ENCODE data around the gene CD6. TPM values are rescaled to one million over a fixed set of nuclear protein-coding genes. Genes with fewer than 3 reads are reported as not detected.

CD6 gene
- total and polyA plus RNA-seq, 2 donors (not counting 3 experiments of a cell fraction or from before 2014, with no cell fraction given), result not detected

DNA sequence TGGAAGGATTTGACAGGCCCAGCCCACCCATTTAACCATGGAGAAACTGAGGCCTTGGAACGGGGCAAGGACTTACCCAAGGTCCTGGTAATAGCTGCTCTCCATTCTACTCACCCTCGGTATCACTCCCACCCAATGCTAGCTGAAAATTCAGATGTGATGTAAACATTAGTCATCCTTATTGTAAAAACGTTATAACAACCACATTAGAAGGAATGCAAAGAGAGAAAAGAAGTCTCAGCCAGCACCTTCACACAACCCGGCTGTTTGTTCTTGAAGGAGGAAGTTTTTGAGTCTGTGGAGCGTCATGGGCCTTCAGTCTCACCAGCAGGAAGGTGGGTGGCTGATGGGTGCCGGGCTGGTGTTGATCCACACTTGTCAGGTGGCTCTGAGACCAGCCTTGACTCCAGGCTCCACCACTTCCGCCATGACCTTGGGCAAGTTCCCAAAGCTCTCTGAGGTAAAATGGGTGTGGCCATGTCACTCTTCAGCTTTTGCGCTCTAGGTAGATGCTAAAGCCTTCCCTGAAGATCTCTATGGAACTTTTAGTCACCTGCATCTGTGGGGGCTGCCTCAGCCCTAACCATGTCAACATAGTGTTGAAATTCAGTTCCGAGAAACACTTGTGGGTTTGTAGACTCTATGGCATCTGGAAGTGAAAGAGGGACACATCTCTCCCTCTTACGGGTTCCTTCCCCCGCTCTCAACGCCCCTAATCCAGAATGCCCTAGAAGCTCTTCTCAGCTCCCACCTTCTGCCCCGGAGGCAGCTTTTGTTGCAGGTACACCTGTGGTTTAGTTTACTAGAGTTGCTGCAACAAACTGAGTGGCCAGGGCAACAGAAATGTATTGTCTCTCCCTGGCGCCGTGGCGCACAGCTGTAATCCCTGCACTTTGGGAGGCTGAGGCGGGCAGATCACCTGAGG is 14.8 kb downstream of the CD6 start:
- Histone ChIP-seq H3K4me1 (ENCODE audit: control insufficient read depth, extremely low read depth, insufficient read depth, low read length) (no peaks in the 10 kb centered on the region), H3K27ac (ENCODE audit: insufficient read depth, low read depth, low read length) (no peak overlapping the region), H3K9me1 (replicated peaks; ENCODE audit: control insufficient read depth, extremely low read depth, insufficient read depth, low read length) (no peaks in the 10 kb centered on the region), H3K79me2 (ENCODE audit: control insufficient read depth, insufficient read depth, low read length) (no peaks in the 10 kb centered on the region), H3K9me3 (replicated peaks; ENCODE audit: control insufficient read depth, insufficient read depth, low read length) (no peaks in the 10 kb centered on the region), H2AFZ (ENCODE audit: low read depth, low read length) (no peak overlapping the region), H3K4me3 (replicated peaks in 1 of 3; ENCODE audit: insufficient read depth in 1 of 3, low read depth in 1 of 3, low read length in 3 of 3) (no peak overlapping the region), H3K9ac (replicated peaks; ENCODE audit: extremely low read depth, insufficient read depth, low read length) (no peak overlapping the region), H3K4me2 (ENCODE audit: insufficient read depth, low read length) (no peak overlapping the region), H4K20me1 (replicated peaks; ENCODE audit: control insufficient read depth, extremely low read depth, insufficient read depth, low read length) (no peaks in the 10 kb centered on the region), H3K27me3 (ENCODE audit: control insufficient read depth in 2 of 2, insufficient read depth in 2 of 2, low read length in 2 of 2) (peaks cover 4 to 14% of the 10 kb centered on the region in 2 experiments), H3K36me3 (ENCODE audit: control insufficient read depth in 2 of 2, extremely low read depth in 1 of 2, insufficient read depth in 2 of 2, low read length in 2 of 2) (no peaks in the 10 kb centered on the region)
- no TSS peak for BruUV-seq (replicated peaks)
- ChIA-PET CTCF (no interaction called here), POLR2A (no interaction called here)
- intact Hi-C loops (cut with micrococcal nuclease) (no loop called here), dilution Hi-C loops (cut with MboI; ENCODE audit: extremely low pct_ligation_motif_present, low sequenced_read_pairs) (no loop called here)
- no peak for DNase-seq (ENCODE audit: low read depth, low spot score)
- FAIRE-seq, result no peak
- TF ChIP-seq, protein P1, sequence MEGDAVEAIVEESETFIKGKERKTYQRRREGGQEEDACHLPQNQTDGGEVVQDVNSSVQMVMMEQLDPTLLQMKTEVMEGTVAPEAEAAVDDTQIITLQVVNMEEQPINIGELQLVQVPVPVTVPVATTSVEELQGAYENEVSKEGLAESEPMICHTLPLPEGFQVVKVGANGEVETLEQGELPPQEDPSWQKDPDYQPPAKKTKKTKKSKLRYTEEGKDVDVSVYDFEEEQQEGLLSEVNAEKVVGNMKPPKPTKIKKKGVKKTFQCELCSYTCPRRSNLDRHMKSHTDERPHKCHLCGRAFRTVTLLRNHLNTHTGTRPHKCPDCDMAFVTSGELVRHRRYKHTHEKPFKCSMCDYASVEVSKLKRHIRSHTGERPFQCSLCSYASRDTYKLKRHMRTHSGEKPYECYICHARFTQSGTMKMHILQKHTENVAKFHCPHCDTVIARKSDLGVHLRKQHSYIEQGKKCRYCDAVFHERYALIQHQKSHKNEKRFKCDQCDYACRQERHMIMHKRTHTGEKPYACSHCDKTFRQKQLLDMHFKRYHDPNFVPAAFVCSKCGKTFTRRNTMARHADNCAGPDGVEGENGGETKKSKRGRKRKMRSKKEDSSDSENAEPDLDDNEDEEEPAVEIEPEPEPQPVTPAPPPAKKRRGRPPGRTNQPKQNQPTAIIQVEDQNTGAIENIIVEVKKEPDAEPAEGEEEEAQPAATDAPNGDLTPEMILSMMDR (IDR thresholded peaks at IDR 0.05; ENCODE audit: extremely low read depth in 1 of 2, insufficient read depth in 1 of 2, low read depth in 1 of 2, low read length in 2 of 2), result no peak
- no peak for TF ChIP-seq POLR2AphosphoS5 (IDR thresholded peaks at IDR 0.05; ENCODE audit: insufficient read depth, low read depth, low read length)
- TF ChIP-seq FOS (IDR thresholded peaks at IDR 0.05; ENCODE audit: borderline replicate concordance, insufficient read depth, low read length), result no peak
- TF ChIP-seq, protein P2, sequence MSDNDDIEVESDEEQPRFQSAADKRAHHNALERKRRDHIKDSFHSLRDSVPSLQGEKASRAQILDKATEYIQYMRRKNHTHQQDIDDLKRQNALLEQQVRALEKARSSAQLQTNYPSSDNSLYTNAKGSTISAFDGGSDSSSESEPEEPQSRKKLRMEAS (IDR thresholded peaks at IDR 0.05; ENCODE audit: insufficient read depth, insufficient read length), result no peak
- TF ChIP-seq POLR2A (IDR thresholded peaks at IDR 0.05; ENCODE audit: low read depth, low read length), result no peak
- TF ChIP-seq JUN (IDR thresholded peaks at IDR 0.05; ENCODE audit: borderline replicate concordance, insufficient read depth, insufficient read length, low read depth), result no peak
- no peak for TF ChIP-seq GATA2 (IDR thresholded peaks at IDR 0.05; ENCODE audit: insufficient read depth, insufficient read length, low read depth, low read length)
- TF ChIP-seq MYC (IDR thresholded peaks at IDR 0.05; ENCODE audit: low read depth, low read length), result no peak
- no peak for TF ChIP-seq EZH2 (IDR thresholded peaks at IDR 0.05; ENCODE audit: borderline replicate concordance, low read depth, low read length, severe bottlenecking)
